Right atrium auricular region (tissue), 2 donors: ENCODE data around the gene TPM4. TPM values are rescaled to one million over a fixed set of nuclear protein-coding genes. Genes with fewer than 3 reads are reported as not detected.

Source experiments
- DNase-seq: peaks from one replicate; pipeline ENCODE4 v3.0.0-alpha.2; 2019; ENCODE audit warnings: low spot score
- H3K27ac ChIP-seq, 2 donors: fragments of 200-600 bp; sonication (generic); 1 replicate in 1 of 2; 2 replicates in 1 of 2; pipeline ENCODE4 v1.5.1; 2016 to 2019
- H3K27me3 ChIP-seq, 2 donors: fragments of 200-600 bp; sonication (generic); one replicate each; pipeline versions ENCODE4 v1.5.1 to v1.6.0; 2017 to 2019
- H3K36me3 ChIP-seq: fragments of 200-600 bp; sonication (generic); one replicate; pipeline ENCODE4 v1.5.1; 2016
- H3K4me1 ChIP-seq, 2 donors: fragments of 200-600 bp; sonication (generic); one replicate each; pipeline versions ENCODE4 v1.5.1 to v1.6.0; 2017 to 2019
- H3K4me3 ChIP-seq, 2 donors: fragments of 200-600 bp; sonication (generic); 1 replicate in 1 of 2; 2 replicates in 1 of 2; pipeline ENCODE4 v1.5.1; 2017 to 2019; ENCODE audit warnings: mild to moderate bottlenecking in 1 of 2, moderate library complexity in 1 of 2
- H3K9me3 ChIP-seq, 2 donors: fragments of 200-600 bp; sonication (generic); one replicate each; pipeline ENCODE4 v1.5.1; 2019
- total RNA-seq, 2 donors: library from RNA; depleted of rRNA; stranded (reverse); fragments of >200 nt; gene quantifications; one replicate each; pipeline ENCODE4 v1.1.0, GENCODE V29; 2016
- TF ChIP-seq, protein P1 (sequence below), 2 donors: fragments of 200-600 bp; sonication (generic); IDR thresholded peaks; one replicate each; pipeline ENCODE4 v1.5.1; 2019; ENCODE audit warnings: antibody characterized with exemption in 2 of 2

The TPM4 gene
- total RNA-seq, 2 donors from 2014 or later: 163 to 194 TPM

- Histone ChIP-seq H3K27me3 (no peaks in the 10 kb centered on the region), H3K4me1 (no peaks in the 10 kb centered on the region), H3K27ac (no peak overlapping the region), H3K4me3 (no peak overlapping the region), H3K9me3 (no peaks in the 10 kb centered on the region), H3K36me3 (no peaks in the 10 kb centered on the region)
- DNase-seq: no peak
- TF ChIP-seq, protein P1, sequence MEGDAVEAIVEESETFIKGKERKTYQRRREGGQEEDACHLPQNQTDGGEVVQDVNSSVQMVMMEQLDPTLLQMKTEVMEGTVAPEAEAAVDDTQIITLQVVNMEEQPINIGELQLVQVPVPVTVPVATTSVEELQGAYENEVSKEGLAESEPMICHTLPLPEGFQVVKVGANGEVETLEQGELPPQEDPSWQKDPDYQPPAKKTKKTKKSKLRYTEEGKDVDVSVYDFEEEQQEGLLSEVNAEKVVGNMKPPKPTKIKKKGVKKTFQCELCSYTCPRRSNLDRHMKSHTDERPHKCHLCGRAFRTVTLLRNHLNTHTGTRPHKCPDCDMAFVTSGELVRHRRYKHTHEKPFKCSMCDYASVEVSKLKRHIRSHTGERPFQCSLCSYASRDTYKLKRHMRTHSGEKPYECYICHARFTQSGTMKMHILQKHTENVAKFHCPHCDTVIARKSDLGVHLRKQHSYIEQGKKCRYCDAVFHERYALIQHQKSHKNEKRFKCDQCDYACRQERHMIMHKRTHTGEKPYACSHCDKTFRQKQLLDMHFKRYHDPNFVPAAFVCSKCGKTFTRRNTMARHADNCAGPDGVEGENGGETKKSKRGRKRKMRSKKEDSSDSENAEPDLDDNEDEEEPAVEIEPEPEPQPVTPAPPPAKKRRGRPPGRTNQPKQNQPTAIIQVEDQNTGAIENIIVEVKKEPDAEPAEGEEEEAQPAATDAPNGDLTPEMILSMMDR (IDR thresholded peaks at IDR 0.05): no peak
Observed at GRCh38 chr19:16142032-16142580, 65.8 kb downstream of the TPM4 start.

DNA sequence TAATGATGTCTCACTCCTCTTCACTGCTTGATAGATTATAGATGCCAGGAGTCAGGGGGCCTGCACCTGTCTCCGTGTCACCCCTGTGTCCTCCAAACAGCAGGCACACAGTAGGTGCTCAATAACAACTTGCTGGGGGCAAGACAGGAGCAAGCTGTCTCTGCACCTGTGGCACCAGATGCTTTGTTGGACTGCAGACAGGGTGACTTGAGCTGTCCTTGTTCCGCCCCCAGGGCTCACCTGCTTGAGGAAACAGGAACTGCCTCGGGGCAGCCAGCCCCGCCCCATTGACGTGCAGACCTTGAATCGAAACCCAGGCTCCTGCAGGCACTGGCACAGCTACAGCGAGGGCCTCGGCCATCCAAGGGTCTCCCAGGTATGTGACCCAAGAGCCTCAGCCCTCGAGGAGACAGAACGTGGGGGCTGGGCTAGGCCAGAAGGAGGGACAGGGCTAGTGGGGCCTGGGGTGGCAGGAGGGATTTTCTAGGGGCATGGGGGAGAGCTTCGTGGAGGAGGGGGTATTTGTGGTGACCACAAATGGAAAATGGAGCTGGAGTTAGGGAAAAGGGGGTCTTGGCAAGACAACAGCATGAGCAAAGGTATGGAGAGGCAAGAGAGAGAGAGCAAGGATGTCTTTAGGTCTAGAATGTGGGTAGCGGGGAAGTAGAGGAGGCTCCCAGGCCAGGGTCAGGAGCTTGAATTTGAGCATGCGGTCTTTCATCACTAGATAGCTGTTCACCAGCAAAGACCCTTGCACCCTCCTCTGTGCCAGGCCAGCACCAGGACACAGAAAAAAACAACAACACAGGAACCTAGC lies 67.3 kb downstream of the TPM4 start, which contains the start of gene HSH2D:
TSS of gene HSH2D (plus strand) at position 287 of the 817 bp plus-strand sequence. CDS start 5,066 bp downstream, outside the sequence.
- H3K27me3 ChIP-seq: no peaks in the 10 kb centered on the region
- no peak for DNase-seq
- H3K4me3 ChIP-seq: no peak within 1 kb of the TSS
- TF ChIP-seq, protein P1 (IDR thresholded peaks at IDR 0.05): no peak
- H3K27ac ChIP-seq: no peak within 1 kb of the TSS
- no peaks in the 10 kb centered on the region for H3K4me1 ChIP-seq
- no peaks in the 10 kb centered on the region for H3K36me3 ChIP-seq
- H3K9me3 ChIP-seq: no peaks in the 10 kb centered on the region

DNA sequence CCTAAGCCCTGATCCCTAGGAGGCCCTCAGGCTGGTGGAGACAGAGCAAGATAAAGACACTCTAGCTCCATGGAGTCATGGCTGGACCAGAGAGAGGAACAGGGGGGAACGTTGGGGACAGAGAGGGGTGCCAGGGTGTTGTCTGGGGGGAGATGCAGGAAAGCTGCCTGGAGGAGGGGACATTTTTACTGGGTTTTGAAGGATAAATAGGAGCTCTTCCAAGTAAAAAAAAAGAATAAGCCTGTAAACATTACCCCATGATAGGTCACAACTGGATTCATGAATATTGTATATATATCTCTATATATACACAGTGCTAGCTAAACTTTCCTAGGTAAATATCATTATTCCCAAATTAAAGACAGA lies 67.9 kb downstream of the TPM4 start:
- no peak overlapping the region for H3K27ac ChIP-seq
- no peak overlapping the region for H3K4me3 ChIP-seq
- H3K4me1 ChIP-seq: no peaks in the 10 kb centered on the region
- TF ChIP-seq, protein P1 (IDR thresholded peaks at IDR 0.05): no peak
- H3K9me3 ChIP-seq: no peaks in the 10 kb centered on the region
- H3K27me3 ChIP-seq: no peaks in the 10 kb centered on the region
- no peaks in the 10 kb centered on the region for H3K36me3 ChIP-seq
- no peak for DNase-seq

DNA sequence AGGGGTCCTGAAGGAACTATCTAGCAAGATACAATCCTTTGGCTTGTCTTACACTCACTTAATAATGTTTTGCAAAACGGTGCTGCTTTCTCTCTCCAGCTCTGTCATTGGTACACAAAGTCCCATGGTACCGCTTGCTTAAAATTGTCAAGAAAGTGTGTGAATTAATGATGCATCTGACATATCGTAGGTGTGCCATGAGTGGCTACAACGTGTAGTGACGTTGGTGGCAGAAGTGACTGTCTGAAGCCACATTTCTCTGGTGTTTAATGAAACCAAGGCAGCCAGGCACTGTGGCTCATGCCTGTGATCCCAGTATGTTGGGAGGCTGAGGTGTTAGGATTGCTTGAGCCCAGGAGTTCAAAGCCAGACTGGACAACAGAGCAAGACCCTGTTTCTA lies 69.8 kb downstream of the TPM4 start:
- Histone ChIP-seq H3K36me3 (no peaks in the 10 kb centered on the region), H3K9me3 (no peaks in the 10 kb centered on the region), H3K27ac (no peak overlapping the region), H3K27me3 (no peaks in the 10 kb centered on the region), H3K4me1 (no peaks in the 10 kb centered on the region), H3K4me3 (no peak overlapping the region)
- TF ChIP-seq, protein P1 (IDR thresholded peaks at IDR 0.05): no peak
- no peak for DNase-seq

DNA sequence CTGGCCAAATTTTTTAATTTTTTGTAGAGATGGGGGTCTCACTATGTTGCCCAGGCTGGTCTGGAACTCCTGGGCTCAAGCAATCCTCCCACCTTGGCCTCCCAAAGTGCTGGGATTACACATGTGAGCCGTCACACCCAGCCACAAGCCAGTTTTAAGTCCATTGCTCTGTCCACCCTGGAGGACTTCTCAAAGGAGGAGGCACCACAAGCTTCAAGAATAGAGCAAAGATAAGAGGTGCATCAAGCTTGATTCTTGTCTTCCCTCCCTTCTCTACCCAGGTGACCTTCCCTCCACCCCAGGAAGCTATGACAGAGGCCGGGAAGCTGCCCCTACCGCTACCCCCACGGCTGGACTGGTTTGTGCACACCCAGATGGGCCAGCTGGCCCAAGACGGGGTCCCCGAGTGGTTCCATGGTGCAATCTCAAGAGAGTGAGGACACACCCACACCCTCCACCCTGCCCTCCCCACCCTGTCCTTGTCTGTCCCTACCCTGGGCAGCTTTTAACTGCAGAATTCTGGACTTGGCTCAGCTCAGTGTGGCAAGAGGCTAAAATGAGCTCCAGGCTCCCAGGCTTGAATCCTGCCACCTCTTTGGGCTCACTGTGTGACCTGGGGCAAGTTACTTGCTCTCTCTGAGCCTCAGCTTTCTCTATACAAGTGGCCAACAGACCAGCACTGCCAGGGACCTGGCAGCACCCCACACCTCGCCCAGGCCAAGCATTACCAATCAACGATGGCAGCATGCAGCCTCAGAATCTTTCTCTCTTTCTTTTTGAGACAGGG lies 72.3 kb downstream of the TPM4 start:
- H3K9me3 ChIP-seq: no peaks in the 10 kb centered on the region
- no peaks in the 10 kb centered on the region for H3K4me1 ChIP-seq
- no peak overlapping the region for H3K27ac ChIP-seq
- TF ChIP-seq, protein P1 (IDR thresholded peaks at IDR 0.05): no peak
- DNase-seq: no peak
- no peaks in the 10 kb centered on the region for H3K27me3 ChIP-seq
- H3K36me3 ChIP-seq: no peaks in the 10 kb centered on the region
- no peak overlapping the region for H3K4me3 ChIP-seq

Other genes with a start within 250 kb of the TPM4 start
- gene CYP4F2, start 178.4 kb upstream of the TPM4 start, total RNA-seq: not detected
- gene CYP4F11, start 142.0 kb upstream of the TPM4 start, total RNA-seq: under 1 TPM in 1 of 2 donors, not detected in 1; 0.39 TPM
- gene OR10H4, start 127.5 kb upstream of the TPM4 start, total RNA-seq: not detected
- 10 to 100 TPM; 14.2 to 29.9 TPM for gene RAB8A, start 35.4 kb downstream of the TPM4 start, total RNA-seq
- gene HSH2D, start 67.2 kb downstream of the TPM4 start, total RNA-seq: 1 to 10 TPM in 1 of 2 donors, not detected in 1; 1.1 TPM
- not detected for gene CIB3, start 97.0 kb downstream of the TPM4 start, total RNA-seq
- gene FAM32A, start 108.9 kb downstream of the TPM4 start, total RNA-seq: 10 to 100 TPM; 56.8 to 61.7 TPM
- 10 to 100 TPM; 54.8 to 70.2 TPM for gene AP1M1, start 121.4 kb downstream of the TPM4 start, total RNA-seq
- gene KLF2, start 248.3 kb downstream of the TPM4 start, total RNA-seq: 10 to 100 TPM; 40.9 to 82.3 TPM